GM12878 (cell line): ENCODE measurements around the gene POLE4. TPM values are rescaled to one million over a fixed set of nuclear protein-coding genes. Genes with fewer than 3 reads are reported as not detected.

Experiments used
- ATAC-seq: fragments of 200-7000 bp; cut with Tn5 transposase; 3 replicates; pipeline ENCODE4 v1.9.1; 2020; ENCODE audit warnings: mild to moderate bottlenecking, moderate library complexity
- BruUV-seq: library from RNA; stranded (reverse); fragments of 400-500 nt; replicated peaks from 2 replicates; lab custom pipeline; 2021; lab: Mats Ljungman, UMichigan
- CTCF ChIA-PET: fragments of 300-600 bp; sonication (Branson Sonifier 250); formaldehyde crosslinking; extraction: SDS; loops from one replicate; lab custom pipeline; 2021; ENCODE audit warnings: inconsistent platforms; lab: Yijun Ruan, JAX
- POLR2A ChIA-PET: fragments of 350-600 bp; formaldehyde crosslinking; extraction: SDS; loops from one replicate; lab custom pipeline; 2021; ENCODE audit warnings: inconsistent platforms; lab: Charles Lee
- RAD21 ChIA-PET: fragments of 300-600 bp; sonication (Branson Sonifier 250); formaldehyde crosslinking; loops from one replicate; lab custom pipeline; 2023; ENCODE audit warnings: antibody characterized with exemption; ENCODE audit not compliant: unreplicated experiment; lab: Charles Lee
- SMC1A ChIA-PET: fragments of 300-600 bp; sonication (Branson Sonifier 250); formaldehyde crosslinking; loops from one replicate; lab custom pipeline; 2023; ENCODE audit not compliant: unreplicated experiment, uncharacterized antibody; lab: Charles Lee
- DNase-seq: peaks from one replicate; pipeline ENCODE4 v3.0.0-alpha.2; 2011; ENCODE audit warnings: low read depth, low spot score
- FAIRE-seq: peaks from 3 replicates; lab custom pipeline; 2011; peaks lifted over from hg19 to GRCh38; lab: Jason Lieb, UNC
- H2AFZ ChIP-seq: 2 replicates; pipeline ENCODE4 v1.6.0; 2011; ENCODE audit warnings: low read depth, low read length, control low read depth; ENCODE audit not compliant: control insufficient read depth
- H3K27ac ChIP-seq: 2 replicates; pipeline ENCODE4 v1.5.1; 2011; ENCODE audit warnings: control low read depth; ENCODE audit not compliant: control insufficient read depth, insufficient read depth
- H3K27me3 ChIP-seq, 2 experiments: replicated peaks in 1 of 2; 2 replicates each; pipeline versions ENCODE4 v1.6.0 to v1.6.1; 2011; ENCODE audit warnings: low read length in 1 of 2; ENCODE audit not compliant: control insufficient read depth in 2 of 2, insufficient read depth in 2 of 2
- H3K36me3 ChIP-seq, 2 experiments: 2 replicates each; pipeline ENCODE4 v1.5.1; 2011; ENCODE audit warnings: low read length in 1 of 2; ENCODE audit not compliant: control insufficient read depth in 2 of 2, insufficient read depth in 2 of 2
- H3K4me1 ChIP-seq: 2 replicates; pipeline ENCODE4 v1.6.1; 2011; ENCODE audit warnings: mild to moderate bottlenecking, low read length, moderate library complexity, mixed read lengths; ENCODE audit not compliant: control insufficient read depth, insufficient read depth
- H3K4me2 ChIP-seq: 2 replicates; pipeline ENCODE4 v1.6.0; 2011; ENCODE audit warnings: control low read depth; ENCODE audit not compliant: control insufficient read depth, insufficient read depth
- H3K4me3 ChIP-seq: fragments of 200-600 bp; sonication (generic); 2 replicates; pipeline ENCODE4 v1.5.1; 2016
- H3K79me2 ChIP-seq: 2 replicates; pipeline ENCODE4 v1.6.0; 2011; ENCODE audit warnings: low read length; ENCODE audit not compliant: control insufficient read depth, insufficient read depth
- H3K9ac ChIP-seq: 2 replicates; pipeline ENCODE4 v1.8.0; 2011; ENCODE audit warnings: low read length, control low read depth, mixed read lengths; ENCODE audit not compliant: control insufficient read depth, insufficient read depth
- H3K9me3 ChIP-seq: replicated peaks from 3 replicates; pipeline ENCODE4 v1.5.1; 2011; ENCODE audit warnings: mild to moderate bottlenecking, low read length; ENCODE audit not compliant: control insufficient read depth, insufficient read depth
- H4K20me1 ChIP-seq: 2 replicates; pipeline ENCODE4 v1.6.0; 2011; ENCODE audit not compliant: control insufficient read depth, insufficient read depth
- BHLHE40 ChIP-seq, 2 experiments: fragments of 450-650 bp in 1 of 2; IDR thresholded peaks; 2 replicates each; pipeline ENCODE4 v1.6.1; 2011 to 2017; ENCODE audit warnings: low read depth in 2 of 2, borderline replicate concordance in 1 of 2, improper control_type of control experiment in 1 of 2, low read length in 1 of 2, mild to moderate bottlenecking in 1 of 2
- EP300 ChIP-seq, 2 experiments: fragments of 150-350 bp in 1 of 2; IDR thresholded peaks; 2 replicates each; pipeline ENCODE4 v1.6.1; 2011 to 2012; ENCODE audit warnings: low read depth in 2 of 2, low read length in 2 of 2, borderline replicate concordance in 1 of 2, improper control_type of control experiment in 1 of 2, inconsistent platforms in 1 of 2; ENCODE audit not compliant: control insufficient read depth in 1 of 2
- KLF5 ChIP-seq: fragments of 450-650 bp; IDR thresholded peaks from 2 replicates; pipeline ENCODE4 v1.6.1; 2014; ENCODE audit warnings: mild to moderate bottlenecking; ENCODE audit not compliant: partially characterized antibody
- NRF1 ChIP-seq: conservative IDR thresholded peaks from 2 replicates; pipeline ENCODE4 v1.6.1; 2011; ENCODE audit warnings: mild to moderate bottlenecking, low read depth, low read length, improper control_type of control experiment
- SPI1 ChIP-seq: IDR thresholded peaks from 2 replicates; pipeline ENCODE4 v1.6.1; 2011; ENCODE audit warnings: low read depth, mild to moderate bottlenecking, low read length, moderate library complexity, borderline replicate concordance; ENCODE audit not compliant: insufficient read depth
- SUPT20H ChIP-seq: IDR thresholded peaks from 2 replicates; pipeline ENCODE4 v1.6.1; 2011; ENCODE audit warnings: low read depth, mild to moderate bottlenecking, low read length, moderate library complexity, borderline replicate concordance; ENCODE audit not compliant: control insufficient read depth
- WGBS: methylation state at CpG from one replicate; pipeline ENCODE4 v1.1.6; 2016; ENCODE audit warnings: low lambda C conversion rate; ENCODE audit not compliant: insufficient replicate concordance, insufficient coverage; ENCODE audit errors: missing lambda C conversion rate; 5-methylcytosine and 5-hydroxymethylcytosine counted together
- in situ Hi-C: fragments of 300-500 bp; cut with MboI; formaldehyde crosslinking; loops from 9 replicates; pipeline ENCODE4 v1.14.3; 2018; ENCODE audit warnings: mixed read lengths
- intact Hi-C: fragments of 100-400 bp; cut with micrococcal nuclease; formaldehyde crosslinking; loops from one replicate; pipeline ENCODE4 v1.14.2; 2022; ENCODE audit not compliant: unreplicated experiment
- polyA plus RNA-seq, 11 experiments: library from polyadenylated mRNA; depleted of rRNA in 4 of 11; unstranded in 6 of 11; stranded (reverse) in 5 of 11; fragments of >200 nt; fragmentation: Nextera tagmentation in 4 of 11; fragmentation: Illumina TruSeq in 1 of 11; extraction: Ambion mirVana in 4 of 11; extraction: Trizol in 1 of 11; gene quantifications; 1 replicate in 1 of 11; 2 replicates in 10 of 11; pipeline versions ENCODE4 v1.2.1 to v1.2.3, GENCODE V29; 2011 to 2016; ENCODE audit warnings: inconsistent platforms in 2 of 11, missing spikeins in 2 of 11, low read depth in 1 of 11
- total RNA-seq, 4 experiments: library from RNA; depleted of rRNA in 3 of 4; stranded (reverse); fragments of >200 nt in 3 of 4; fragmentation: Illumina TruSeq in 1 of 4; extraction: Trizol in 1 of 4; gene quantifications; 2 replicates each; pipeline versions ENCODE4 v1.2.1 to v1.2.3, GENCODE V29; 2013 to 2021
- TF ChIP-seq, protein P1 (sequence below): fragments of 150-350 bp; IDR thresholded peaks from 2 replicates; pipeline ENCODE4 v1.6.1; 2014; ENCODE audit warnings: mild to moderate bottlenecking, low read depth, low read length
- TF ChIP-seq, protein P2 (sequence below): fragments of 450-650 bp; conservative IDR thresholded peaks from 2 replicates; pipeline ENCODE4 v1.6.1; 2017; ENCODE audit warnings: mild to moderate bottlenecking, moderate library complexity

POLE4 gene
- total and polyA plus RNA-seq, 10 of the 15 experiments (the other 5 are each of a cell fraction or from before 2014, with no cell fraction given): 38.5 to 221 (median 66.8) TPM

DNA sequence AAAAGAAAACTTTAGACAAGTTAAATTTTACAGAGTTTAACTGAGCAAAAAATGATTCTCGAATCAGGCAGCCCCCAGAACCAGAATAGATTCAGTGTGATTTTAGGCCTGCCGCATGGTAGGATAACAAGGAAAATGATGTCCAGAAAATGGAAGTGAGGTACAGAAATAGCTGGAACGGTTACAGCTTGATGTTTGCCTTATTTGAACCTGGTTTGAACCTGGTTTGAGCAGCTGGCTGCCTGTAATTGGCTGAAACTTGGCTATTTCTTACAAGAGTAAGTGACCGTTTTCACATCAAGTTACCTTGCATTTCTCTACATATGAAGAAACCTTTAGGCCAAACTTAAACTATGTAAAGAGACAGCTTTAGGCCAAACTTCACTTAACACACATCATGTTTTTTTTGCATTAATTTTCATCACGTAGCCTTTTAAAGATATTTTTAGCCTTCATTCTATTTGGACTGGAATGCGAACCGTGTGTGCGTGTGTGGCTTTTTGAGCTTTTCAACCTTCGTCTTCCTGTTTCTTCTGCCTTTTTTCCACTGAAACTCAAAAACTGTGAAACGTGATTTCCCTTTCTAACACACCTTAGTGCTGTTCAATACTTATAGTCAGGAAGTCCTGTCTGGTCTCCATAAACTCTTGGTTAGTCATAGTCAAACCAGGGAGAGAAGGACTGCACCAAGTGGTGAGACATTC is 4.5 kb upstream of the POLE4 start:
- ChIA-PET RAD21 (interaction anchor here (0.8 kb wide), 1 partner anchor 102 kb away, joined by 3 read pairs; no protein-coding TSS in a partner anchor), CTCF (interaction anchor here (1.1 to 1.4 kb wide), 2 partner anchors 13 to 15 kb away, joined by 3 read pairs; no protein-coding TSS in a partner anchor), SMC1A (interaction anchor here (1.1 to 1.8 kb wide), 6 partner anchors 9 to 105 kb away, joined by 3 to 5 read pairs (median 3); no protein-coding TSS in a partner anchor), POLR2A (no interaction called here)
- H3K9me3 ChIP-seq: peaks cover 7% of the 10 kb centered on the region; the same call in 1 of the 3 replicates
- DNase-seq: no peak
- H3K36me3 ChIP-seq: no peaks in the 10 kb centered on the region
- no peak overlapping the region for H2AFZ ChIP-seq
- no peaks in the 10 kb centered on the region; the same call in none of the 2 replicates for H3K79me2 ChIP-seq
- WGBS: 79% methylated on average over 10 of the region's 10 CpGs
- no peak for ATAC-seq
- no peak for FAIRE-seq
- intact Hi-C loops: no loop called here
- no peak overlapping the region for H3K27ac ChIP-seq
- no peak for TF ChIP-seq KLF5
- TF ChIP-seq, protein P1, sequence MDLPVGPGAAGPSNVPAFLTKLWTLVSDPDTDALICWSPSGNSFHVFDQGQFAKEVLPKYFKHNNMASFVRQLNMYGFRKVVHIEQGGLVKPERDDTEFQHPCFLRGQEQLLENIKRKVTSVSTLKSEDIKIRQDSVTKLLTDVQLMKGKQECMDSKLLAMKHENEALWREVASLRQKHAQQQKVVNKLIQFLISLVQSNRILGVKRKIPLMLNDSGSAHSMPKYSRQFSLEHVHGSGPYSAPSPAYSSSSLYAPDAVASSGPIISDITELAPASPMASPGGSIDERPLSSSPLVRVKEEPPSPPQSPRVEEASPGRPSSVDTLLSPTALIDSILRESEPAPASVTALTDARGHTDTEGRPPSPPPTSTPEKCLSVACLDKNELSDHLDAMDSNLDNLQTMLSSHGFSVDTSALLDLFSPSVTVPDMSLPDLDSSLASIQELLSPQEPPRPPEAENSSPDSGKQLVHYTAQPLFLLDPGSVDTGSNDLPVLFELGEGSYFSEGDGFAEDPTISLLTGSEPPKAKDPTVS: no peak
- no peak for TF ChIP-seq EP300 (IDR thresholded peaks at IDR 0.05; ENCODE audit: borderline replicate concordance in 1 of 2, control insufficient read depth in 1 of 2, low read depth in 2 of 2, low read length in 2 of 2)
- TF ChIP-seq BHLHE40 (IDR thresholded peaks at IDR 0.05; ENCODE audit: borderline replicate concordance in 1 of 2, low read depth in 2 of 2, low read length in 1 of 2): peak in 1 of 2 experiments; percentile 18; a peak in 1 of 4 replicates
- TF ChIP-seq NRF1: no peak
- no peak for TF ChIP-seq SPI1
- TF ChIP-seq, protein P2, sequence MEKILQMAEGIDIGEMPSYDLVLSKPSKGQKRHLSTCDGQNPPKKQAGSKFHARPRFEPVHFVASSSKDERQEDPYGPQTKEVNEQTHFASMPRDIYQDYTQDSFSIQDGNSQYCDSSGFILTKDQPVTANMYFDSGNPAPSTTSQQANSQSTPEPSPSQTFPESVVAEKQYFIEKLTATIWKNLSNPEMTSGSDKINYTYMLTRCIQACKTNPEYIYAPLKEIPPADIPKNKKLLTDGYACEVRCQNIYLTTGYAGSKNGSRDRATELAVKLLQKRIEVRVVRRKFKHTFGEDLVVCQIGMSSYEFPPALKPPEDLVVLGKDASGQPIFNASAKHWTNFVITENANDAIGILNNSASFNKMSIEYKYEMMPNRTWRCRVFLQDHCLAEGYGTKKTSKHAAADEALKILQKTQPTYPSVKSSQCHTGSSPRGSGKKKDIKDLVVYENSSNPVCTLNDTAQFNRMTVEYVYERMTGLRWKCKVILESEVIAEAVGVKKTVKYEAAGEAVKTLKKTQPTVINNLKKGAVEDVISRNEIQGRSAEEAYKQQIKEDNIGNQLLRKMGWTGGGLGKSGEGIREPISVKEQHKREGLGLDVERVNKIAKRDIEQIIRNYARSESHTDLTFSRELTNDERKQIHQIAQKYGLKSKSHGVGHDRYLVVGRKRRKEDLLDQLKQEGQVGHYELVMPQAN: no peak
- TF ChIP-seq SUPT20H: no peak
- H3K4me3 ChIP-seq: no peak overlapping the region
- H3K4me2 ChIP-seq: no peak overlapping the region
- H3K27me3 ChIP-seq: no peaks in the 10 kb centered on the region
- no peaks in the 10 kb centered on the region for H4K20me1 ChIP-seq
- BruUV-seq: no TSS peak
- H3K4me1 ChIP-seq: peaks cover 3% of the 10 kb centered on the region; the same call in 1 of the 2 replicates
- no peak overlapping the region for H3K9ac ChIP-seq
- in situ Hi-C loops: no loop called here
